ENCODE data around the gene MSI2.

- TF ChIP-seq POLR2A (IDR thresholded peaks at IDR 0.05) (no peak), POLR2AphosphoS5 (IDR thresholded peaks at IDR 0.05) (no peak)
These were observed 234.6 kb downstream of the MSI2 start for GRCh38 chr17:57490890-57491289.

Data from sigmoid colon (tissue), 4 donors.